BJ (cell line): ENCODE measurements around the gene UCMA. TPM values are rescaled to one million over a fixed set of nuclear protein-coding genes. Genes with fewer than 3 reads are reported as not detected.
"Not testable (repeated sequence)": the region's sequence is repeated elsewhere in the genome, so short reads cannot be mapped to it uniquely, and the experiment has no call there.

Source experiments
- CTCF ChIA-PET: fragments of 350-600 bp; formaldehyde crosslinking; extraction: SDS; loops from one replicate; lab custom pipeline; 2021; ENCODE audit warnings: antibody characterized with exemption, inconsistent platforms; lab: Yijun Ruan, JAX
- POLR2A ChIA-PET: fragments of 300-600 bp; sonication (Branson Sonifier 250); formaldehyde crosslinking; extraction: SDS; loops from one replicate; lab custom pipeline; 2021; ENCODE audit warnings: antibody characterized with exemption; lab: Charles Lee
- DNase-seq: peaks from one replicate; pipeline ENCODE4 v3.0.0-alpha.2; 2011; ENCODE audit warnings: low read depth
- H3K27me3 ChIP-seq: 2 replicates; pipeline ENCODE4 v1.6.0; 2011; ENCODE audit warnings: low read length; ENCODE audit not compliant: control insufficient read depth, insufficient read depth
- H3K36me3 ChIP-seq: 2 replicates; pipeline ENCODE4 v1.5.1; 2011; ENCODE audit warnings: low read length; ENCODE audit not compliant: control insufficient read depth, insufficient read depth
- H3K4me3 ChIP-seq: 2 replicates; pipeline ENCODE4 v1.5.1; 2011; ENCODE audit warnings: low read depth, mild to moderate bottlenecking, control low read depth, low read length
- CTCF ChIP-seq: IDR thresholded peaks from 2 replicates; pipeline ENCODE4 v1.5.1; 2011; ENCODE audit warnings: low read depth, mild to moderate bottlenecking, control low read depth, inconsistent platforms, low read length, moderate library complexity; ENCODE audit not compliant: insufficient read depth
- polyA plus RNA-seq: library from polyadenylated mRNA; depleted of rRNA; stranded (reverse); fragments of >200 nt; gene quantifications from 2 replicates; pipeline ENCODE4 v1.2.3, GENCODE V29; 2011

UCMA gene
- polyA plus RNA-seq, 1 experiment: not detected

- Histone ChIP-seq H3K36me3 (no peaks in the 10 kb centered on the region), H3K27me3 (no peaks in the 10 kb centered on the region), H3K4me3 (no peak overlapping the region)
- TF ChIP-seq CTCF: no peak
- DNase-seq: no peak
- CTCF ChIA-PET: no interaction called here
- POLR2A ChIA-PET: no interaction called here
These were observed 7.4 kb upstream of the UCMA start for GRCh38 chr10:13241613-13242012.

GRCh38 chr10:13239923-13240322 is 5.7 kb upstream of the UCMA start:
- no peak for TF ChIP-seq CTCF
- POLR2A ChIA-PET: no interaction called here
- no peak for DNase-seq
- no peaks in the 10 kb centered on the region for H3K36me3 ChIP-seq
- CTCF ChIA-PET: no interaction called here
- H3K4me3 ChIP-seq: no peak overlapping the region
- 0 out of 2 replicates have a peak, but pooled peaks cover 2% of the 10 kb centered on the region for H3K27me3 ChIP-seq

- no peak for TF ChIP-seq CTCF
- 0 out of 2 replicates have a peak, but pooled peaks cover 2% of the 10 kb centered on the region for H3K27me3 ChIP-seq
- H3K36me3 ChIP-seq: no peaks in the 10 kb centered on the region
- ChIA-PET CTCF (no interaction called here), POLR2A (no interaction called here)
- DNase-seq: no peak
- H3K4me3 ChIP-seq: no peak overlapping the region
These were observed 4.3 kb upstream of the UCMA start for GRCh38 chr10:13238271-13239077.

GRCh38 chr10:13236638-13237037 is 2.5 kb upstream of the UCMA start:
- H3K36me3 ChIP-seq: no peaks in the 10 kb centered on the region
- ChIA-PET CTCF (interaction anchor here (0.6 kb wide), 1 partner anchor 31 kb away, joined by 3 read pairs; no protein-coding TSS in a partner anchor), POLR2A (no interaction called here)
- TF ChIP-seq CTCF: no peak
- peaks cover 6% of the 10 kb centered on the region; the same call in 1 of the 2 replicates for H3K27me3 ChIP-seq
- DNase-seq: no peak
- no peak overlapping the region for H3K4me3 ChIP-seq

DNA sequence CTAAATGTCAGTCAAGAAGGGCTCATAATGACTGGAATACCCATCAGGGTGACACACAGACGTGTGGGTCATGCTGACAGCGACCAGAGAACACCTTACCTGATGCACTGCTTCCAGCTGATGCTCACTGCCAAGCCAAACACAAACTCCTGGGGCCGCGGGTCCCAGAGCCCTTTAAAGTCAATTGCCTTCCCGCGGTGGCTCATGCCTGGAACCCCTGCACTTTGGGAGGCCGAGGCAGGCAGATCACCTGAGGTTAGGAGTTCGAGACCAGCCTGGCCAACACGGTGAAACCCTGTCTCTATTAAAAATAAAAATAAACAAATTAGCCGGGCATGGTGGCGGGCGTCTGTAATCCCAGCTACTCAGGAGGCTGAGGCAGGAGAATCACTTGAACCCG is 562 bp upstream of the UCMA start:
- CTCF ChIA-PET, H3K36me3 ChIP-seq, H3K27me3 ChIP-seq, H3K4me3 ChIP-seq, POLR2A ChIA-PET, DNase-seq: not testable (repeated sequence)
